Liver (tissue), 9 donors: ENCODE measurements around the gene DHCR24. TPM values are rescaled to one million over a fixed set of nuclear protein-coding genes. Genes with fewer than 3 reads are reported as not detected.

Source experiments
- DNase-seq: peaks from one replicate; pipeline ENCODE4 v3.0.0-alpha.2; 2017; ENCODE audit warnings: low spot score
- H3K27ac ChIP-seq, 2 donors: one replicate each; pipeline ENCODE4 v1.7.0; 2013; ENCODE audit warnings: inconsistent platforms in 2 of 2, low read length in 2 of 2, control low read depth in 1 of 2, low read depth in 1 of 2, mild to moderate bottlenecking in 1 of 2
- H3K27me3 ChIP-seq, 4 donors: one replicate each; pipeline versions ENCODE4 v1.6.1 to v1.7.0; 2013; ENCODE audit warnings: low read length in 3 of 4, inconsistent platforms in 1 of 4, mild to moderate bottlenecking in 1 of 4, moderate library complexity in 1 of 4; ENCODE audit not compliant: control insufficient read depth in 4 of 4, insufficient read depth in 4 of 4
- H3K36me3 ChIP-seq, 4 donors: one replicate each; pipeline versions ENCODE4 v1.6.1 to v1.7.0; 2013; ENCODE audit warnings: low read length in 3 of 4, mild to moderate bottlenecking in 3 of 4, low read depth in 1 of 4, moderate library complexity in 1 of 4; ENCODE audit not compliant: control insufficient read depth in 4 of 4, insufficient read depth in 3 of 4
- H3K4me1 ChIP-seq, 4 donors: one replicate each; pipeline versions ENCODE4 v1.6.1 to v1.7.0; 2013; ENCODE audit warnings: low read length in 3 of 4, mild to moderate bottlenecking in 3 of 4, moderate library complexity in 1 of 4; ENCODE audit not compliant: control insufficient read depth in 4 of 4, insufficient read depth in 4 of 4
- H3K4me3 ChIP-seq, 3 donors: one replicate each; pipeline versions ENCODE4 v1.6.1 to v1.7.0; 2013; ENCODE audit warnings: low read length in 3 of 3, control low read depth in 1 of 3, low read depth in 1 of 3, mild to moderate bottlenecking in 1 of 3
- H3K9ac ChIP-seq, 2 donors: one replicate each; pipeline ENCODE4 v1.7.0; 2013; ENCODE audit warnings: low read length in 2 of 2, mild to moderate bottlenecking in 2 of 2, moderate library complexity in 2 of 2, control low read depth in 1 of 2, low read depth in 1 of 2
- H3K9me3 ChIP-seq, 4 donors: one replicate each; pipeline versions ENCODE4 v1.6.1 to v1.7.0; 2013; ENCODE audit warnings: low read length in 3 of 4; ENCODE audit not compliant: control insufficient read depth in 4 of 4
- CTCF ChIP-seq: fragments of 150-350 bp; IDR thresholded peaks from 2 replicates; pipeline ENCODE4 v1.5.1; 2017; ENCODE audit warnings: improper control_type of control experiment, low read depth, low read length; ENCODE audit not compliant: missing input control
- EGR1 ChIP-seq, 2 donors: IDR thresholded peaks; 2 replicates each; pipeline ENCODE4 v1.6.1; 2016 to 2018; ENCODE audit warnings: antibody characterized with exemption in 2 of 2, low read depth in 2 of 2
- FOXA1 ChIP-seq: IDR thresholded peaks from 2 replicates; pipeline ENCODE4 v1.6.1; 2016; ENCODE audit warnings: antibody characterized with exemption
- FOXA2 ChIP-seq: IDR thresholded peaks from 2 replicates; pipeline ENCODE4 v1.6.1; 2016; ENCODE audit warnings: antibody characterized with exemption
- GABPA ChIP-seq, 2 donors: IDR thresholded peaks in 1 of 2; conservative IDR thresholded peaks in 1 of 2; 2 replicates each; pipeline ENCODE4 v1.6.1; 2016; ENCODE audit warnings: antibody characterized with exemption in 2 of 2, mild to moderate bottlenecking in 1 of 2, moderate library complexity in 1 of 2
- HNF4A ChIP-seq, 2 donors: conservative IDR thresholded peaks; 2 replicates each; pipeline ENCODE4 v1.6.1; 2016; ENCODE audit warnings: antibody characterized with exemption in 2 of 2, mild to moderate bottlenecking in 2 of 2
- HNF4G ChIP-seq: IDR thresholded peaks from 2 replicates; pipeline ENCODE4 v1.6.1; 2016; ENCODE audit warnings: antibody characterized with exemption
- JUND ChIP-seq, 2 donors: IDR thresholded peaks; 2 replicates each; pipeline ENCODE4 v1.6.1; 2016; ENCODE audit warnings: antibody characterized with exemption in 2 of 2
- MAX ChIP-seq: IDR thresholded peaks from 2 replicates; pipeline ENCODE4 v1.6.1; 2016; ENCODE audit warnings: antibody characterized with exemption
- NR2F2 ChIP-seq: IDR thresholded peaks from 2 replicates; pipeline ENCODE4 v1.6.1; 2016; ENCODE audit warnings: antibody characterized with exemption
- RAD21 ChIP-seq, 2 donors: IDR thresholded peaks; 2 replicates each; pipeline ENCODE4 v1.6.1; 2016; ENCODE audit warnings: antibody characterized with exemption in 2 of 2, mild to moderate bottlenecking in 2 of 2
- REST ChIP-seq: IDR thresholded peaks from 2 replicates; pipeline ENCODE4 v1.6.1; 2016; ENCODE audit warnings: antibody characterized with exemption, mild to moderate bottlenecking
- RXRA ChIP-seq, 2 donors: IDR thresholded peaks; 2 replicates each; pipeline ENCODE4 v1.6.1; 2017 to 2018; ENCODE audit warnings: antibody characterized with exemption in 2 of 2, mild to moderate bottlenecking in 1 of 2
- SP1 ChIP-seq: IDR thresholded peaks from 2 replicates; pipeline ENCODE4 v1.6.1; 2018; ENCODE audit warnings: antibody characterized with exemption, mild to moderate bottlenecking
- TAF1 ChIP-seq: conservative IDR thresholded peaks from 2 replicates; pipeline ENCODE4 v1.6.1; 2016; ENCODE audit warnings: antibody characterized with exemption, mild to moderate bottlenecking
- YY1 ChIP-seq: IDR thresholded peaks from 2 replicates; pipeline ENCODE4 v1.6.1; 2016; ENCODE audit warnings: antibody characterized with exemption, mild to moderate bottlenecking
- whole genome bisulfite sequencing: extraction: QIAGEN DNeasy Blood & Tissue Kit; methylation state at CpG from one replicate; pipeline ENCODE4 v1.1.7; 2013; 5-methylcytosine and 5-hydroxymethylcytosine counted together
- polyA plus RNA-seq, 2 donors: library from polyadenylated mRNA; stranded (reverse) in 1 of 2; unstranded in 1 of 2; fragments of 200-250 nt in 1 of 2; fragments of >200 nt in 1 of 2; fragmentation: Nextera tagmentation in 1 of 2; extraction: Ambion mirVana in 1 of 2; gene quantifications; one replicate each; pipeline versions ENCODE4 v1.2.1 to v1.2.3, GENCODE V29; 2013 to 2015
- total RNA-seq, 2 donors: library from RNA; depleted of rRNA; stranded (reverse); fragments of >200 nt; gene quantifications; one replicate each; pipeline ENCODE4 v1.2.3, GENCODE V29; 2014
- TF ChIP-seq, protein P1 (sequence below): IDR thresholded peaks from 2 replicates; pipeline ENCODE4 v1.6.1; 2016; ENCODE audit warnings: antibody characterized with exemption
- donor health status: healthy.
- donor health status: healthy.
- donor health status: healthy.
- donor health status: healthy.
- donor health status: healthy.

The DHCR24 gene
- total and polyA plus RNA-seq, 4 donors = 271 to 815 (median 600) TPM

- no peaks in the 10 kb centered on the region for H3K36me3 ChIP-seq
- peaks cover 0 to 6% (median 1%) of the 10 kb centered on the region in 4 donors for H3K9me3 ChIP-seq
- H3K27ac ChIP-seq = no peak overlapping the region
- H3K9ac ChIP-seq = no peak overlapping the region
- H3K4me3 ChIP-seq = no peak overlapping the region
- no peaks in the 10 kb centered on the region for H3K4me1 ChIP-seq
- TF ChIP-seq, protein P1, sequence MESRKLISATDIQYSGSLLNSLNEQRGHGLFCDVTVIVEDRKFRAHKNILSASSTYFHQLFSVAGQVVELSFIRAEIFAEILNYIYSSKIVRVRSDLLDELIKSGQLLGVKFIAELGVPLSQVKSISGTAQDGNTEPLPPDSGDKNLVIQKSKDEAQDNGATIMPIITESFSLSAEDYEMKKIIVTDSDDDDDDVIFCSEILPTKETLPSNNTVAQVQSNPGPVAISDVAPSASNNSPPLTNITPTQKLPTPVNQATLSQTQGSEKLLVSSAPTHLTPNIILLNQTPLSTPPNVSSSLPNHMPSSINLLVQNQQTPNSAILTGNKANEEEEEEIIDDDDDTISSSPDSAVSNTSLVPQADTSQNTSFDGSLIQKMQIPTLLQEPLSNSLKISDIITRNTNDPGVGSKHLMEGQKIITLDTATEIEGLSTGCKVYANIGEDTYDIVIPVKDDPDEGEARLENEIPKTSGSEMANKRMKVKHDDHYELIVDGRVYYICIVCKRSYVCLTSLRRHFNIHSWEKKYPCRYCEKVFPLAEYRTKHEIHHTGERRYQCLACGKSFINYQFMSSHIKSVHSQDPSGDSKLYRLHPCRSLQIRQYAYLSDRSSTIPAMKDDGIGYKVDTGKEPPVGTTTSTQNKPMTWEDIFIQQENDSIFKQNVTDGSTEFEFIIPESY = no peak
- no peak for TF ChIP-seq FOXA1
- no peak for TF ChIP-seq RAD21 (IDR thresholded peaks at IDR 0.05)
- TF ChIP-seq TAF1 = no peak
- no peak for TF ChIP-seq EGR1 (IDR thresholded peaks at IDR 0.05; ENCODE audit: low read depth in 2 of 2)
- no peak for TF ChIP-seq RXRA (IDR thresholded peaks at IDR 0.05)
- TF ChIP-seq NR2F2 = no peak
- no peak for TF ChIP-seq CTCF
- no peak for TF ChIP-seq GABPA (IDR thresholded peaks at IDR 0.05 in 1 of 2, conservative IDR thresholded peaks at IDR 0.05 in 1 of 2)
- no peak for TF ChIP-seq YY1
- TF ChIP-seq HNF4G = no peak
- no peak for TF ChIP-seq JUND (IDR thresholded peaks at IDR 0.05)
- TF ChIP-seq REST = no peak
- no peak for TF ChIP-seq SP1
- TF ChIP-seq FOXA2 = no peak
- no peak for TF ChIP-seq HNF4A (conservative IDR thresholded peaks at IDR 0.05)
- DNase-seq = no peak
- 95% methylated on average over 5 of the region's 5 CpGs for WGBS
- no peaks in the 10 kb centered on the region for H3K27me3 ChIP-seq
These were observed 61.3 kb downstream of the DHCR24 start for GRCh38 chr1:54825696-54826095.

DNA sequence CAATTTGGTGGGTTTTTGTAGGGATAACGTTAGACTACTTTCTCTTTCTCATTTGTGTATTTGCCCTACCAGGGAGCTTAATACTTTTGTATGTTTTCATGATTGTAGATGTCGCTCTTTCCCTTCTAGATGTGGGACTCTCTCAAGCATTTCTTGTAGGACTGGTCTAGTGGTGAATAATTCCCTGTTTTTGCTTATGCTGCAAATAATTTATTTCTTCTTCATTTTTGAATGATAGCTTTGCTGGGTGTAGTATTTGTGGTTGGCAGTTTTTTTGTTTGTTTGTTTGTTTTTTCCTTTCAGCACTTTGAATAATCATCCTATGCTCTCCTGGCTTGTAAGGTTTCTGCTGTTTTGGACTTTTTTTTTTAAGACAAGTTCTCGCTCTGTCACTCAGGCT is 63.3 kb downstream of the DHCR24 start:
- Histone ChIP-seq H3K27ac (no peak overlapping the region), H3K4me3 (no peak overlapping the region), H3K9me3 (peaks cover 0 to 3% (median 1%) of the 10 kb centered on the region in 4 donors), H3K27me3 (no peaks in the 10 kb centered on the region), H3K36me3 (no peaks in the 10 kb centered on the region), H3K9ac (no peak overlapping the region), H3K4me1 (no peaks in the 10 kb centered on the region)
- DNase-seq = no peak
- 94% methylated on average over 3 of the region's 3 CpGs for WGBS
- no peak for TF ChIP-seq MAX
- TF ChIP-seq FOXA2 = no peak
- TF ChIP-seq REST = no peak
- TF ChIP-seq HNF4A (conservative IDR thresholded peaks at IDR 0.05) = no peak
- TF ChIP-seq JUND (IDR thresholded peaks at IDR 0.05) = no peak
- TF ChIP-seq, protein P1 = no peak
- TF ChIP-seq GABPA (IDR thresholded peaks at IDR 0.05 in 1 of 2, conservative IDR thresholded peaks at IDR 0.05 in 1 of 2) = no peak
- no peak for TF ChIP-seq YY1
